ENCODE results near the gene JARID2. TPM values are rescaled to one million over a fixed set of nuclear protein-coding genes. Genes with fewer than 3 reads are reported as not detected.

Gene JARID2
- total and polyA plus RNA-seq, 2 of the 4 experiments (the other 2 are of a cell fraction) = 9.6 to 12.9 TPM

GRCh38 chr6:15500078-15500740 lies 254.3 kb downstream of the JARID2 start:
- Histone ChIP-seq H3K4me1 (ENCODE audit: control insufficient read depth, insufficient read depth, low read length) (peaks cover 20% of the 10 kb centered on the region), H3K14ac (replicated peaks; ENCODE audit: low read depth, low read length) (no peak overlapping the region), H3K9ac (ENCODE audit: low read depth, low read length) (no peak overlapping the region), H4K5ac (ENCODE audit: low read depth, low read length) (no peak overlapping the region), H3K27ac (ENCODE audit: insufficient read depth, low read length) (no peak overlapping the region), H3K56ac (ENCODE audit: extremely low read depth, insufficient read depth, low read length) (no peak overlapping the region), H4K20me1 (ENCODE audit: insufficient read depth, low read length) (peaks cover 81% of the 10 kb centered on the region), H3K9me1 (ENCODE audit: insufficient read depth, low read length) (peaks cover 18% of the 10 kb centered on the region), H2AK5ac (ENCODE audit: low read depth, low read length) (no peak overlapping the region), H3K4me3 (ENCODE audit: insufficient read depth, low read depth, low read length) (no peak overlapping the region), H3K4me2 (ENCODE audit: low read depth, low read length) (no peak overlapping the region), H3K9me3 (ENCODE audit: control insufficient read depth, insufficient read depth, low read length) (no peaks in the 10 kb centered on the region), H4K91ac (ENCODE audit: insufficient read depth, low read depth, low read length) (no peak overlapping the region), H2AFZ (replicated peaks; ENCODE audit: low read length, poor library complexity) (no peak overlapping the region), H3K27me3 (ENCODE audit: control insufficient read depth, insufficient read depth, low read length) (no peaks in the 10 kb centered on the region), H2AK9ac (replicated peaks; ENCODE audit: low read depth, low read length, poor library complexity) (no peak overlapping the region), H2BK15ac (ENCODE audit: low read depth, low read length) (no peak overlapping the region), H3K79me1 (ENCODE audit: low read depth in 1 of 2, low read length in 2 of 2) (peaks cover 14 to 68% of the 10 kb centered on the region in 2 experiments; a peak in 3 of 4 replicates), H2BK120ac (ENCODE audit: low read depth, low read length) (no peak overlapping the region), H2BK5ac (ENCODE audit: low read depth, low read length, poor library complexity, severe bottlenecking) (no peak overlapping the region), H3K36me3 (ENCODE audit: control insufficient read depth, insufficient read depth, low read length) (peaks cover 48% of the 10 kb centered on the region), H3K18ac (ENCODE audit: low read depth, low read length) (no peak overlapping the region), H3K4ac (ENCODE audit: low read depth, low read length) (no peak overlapping the region), H3K23ac (ENCODE audit: low read depth, low read length) (no peak overlapping the region), H2BK20ac (ENCODE audit: low read depth, low read length) (no peak overlapping the region), H4K8ac (ENCODE audit: low read depth in 2 of 2, low read length in 2 of 2) (no peak overlapping the region)
- DNase-seq (no peak), ATAC-seq (ENCODE audit: low read depth) (no peak)
- ChIA-PET POLR2A (ENCODE audit: unreplicated experiment) (no interaction called here), CTCF (interaction anchor here (0.6 kb wide), 1 partner anchor 602 kb away, joined by 3 read pairs; no protein-coding TSS in a partner anchor)
- no TSS peak for BruUV-seq (replicated peaks)
- dilution Hi-C loops (cut with HindIII; ENCODE audit: low sequenced_read_pairs, unreplicated experiment) = no loop called here
- no peak for TF ChIP-seq RAD21 (IDR thresholded peaks at IDR 0.05; ENCODE audit: low read length)
- TF ChIP-seq, protein P1, sequence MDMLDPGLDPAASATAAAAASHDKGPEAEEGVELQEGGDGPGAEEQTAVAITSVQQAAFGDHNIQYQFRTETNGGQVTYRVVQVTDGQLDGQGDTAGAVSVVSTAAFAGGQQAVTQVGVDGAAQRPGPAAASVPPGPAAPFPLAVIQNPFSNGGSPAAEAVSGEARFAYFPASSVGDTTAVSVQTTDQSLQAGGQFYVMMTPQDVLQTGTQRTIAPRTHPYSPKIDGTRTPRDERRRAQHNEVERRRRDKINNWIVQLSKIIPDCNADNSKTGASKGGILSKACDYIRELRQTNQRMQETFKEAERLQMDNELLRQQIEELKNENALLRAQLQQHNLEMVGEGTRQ (IDR thresholded peaks at IDR 0.05; ENCODE audit: low read depth, low read length) = no peak
- no peak for TF ChIP-seq FOS (IDR thresholded peaks at IDR 0.05; ENCODE audit: low read depth, low read length)
- no peak for TF ChIP-seq RFX5 (IDR thresholded peaks at IDR 0.05; ENCODE audit: low read depth, low read length)
- TF ChIP-seq BHLHE40 (IDR thresholded peaks at IDR 0.05; ENCODE audit: low read depth, low read length) = no peak
- no peak for TF ChIP-seq MXI1 (IDR thresholded peaks at IDR 0.05; ENCODE audit: borderline replicate concordance, low read depth, low read length)
- no peak for TF ChIP-seq MAFK (IDR thresholded peaks at IDR 0.05; ENCODE audit: low read depth, low read length)
- TF ChIP-seq SMC3 (IDR thresholded peaks at IDR 0.05; ENCODE audit: low read depth, low read length) = no peak
- 94% methylated on average over 11 of the region's 16 CpGs; no CpG with 5 or more reads in 1 of the 2 experiments for WGBS, 2 experiments (ENCODE audit: extremely low coverage in 2 of 2, insufficient read length in 1 of 2)
- in situ Hi-C loops (cut with MboI; ENCODE audit: low sequenced_read_pairs) = no loop called here
- intact Hi-C loops (cut with micrococcal nuclease) = no loop called here
